Astrocyte of the spinal cord (primary cell): Measurements from ENCODE around the gene GDA.

Experiments
- DNase-seq: peaks from one replicate; pipeline ENCODE4 v3.0.0; 2011; ENCODE audit warnings: low read depth, low spot score
- H3K4me3 ChIP-seq: 2 replicates; pipeline ENCODE4 v1.5.1; 2011; ENCODE audit warnings: low read depth, mild to moderate bottlenecking, low read length, moderate library complexity
- in situ Hi-C: cut with HindIII; loops from 2 replicates; pipeline ENCODE4 v1.10.0; 2017; ENCODE audit warnings: low sequenced_read_pairs
- TF ChIP-seq, protein P1 (sequence below): IDR thresholded peaks from 2 replicates; pipeline ENCODE4 v1.5.1; 2012; ENCODE audit warnings: low read depth, mild to moderate bottlenecking, low read length, inconsistent platforms

Gene GDA

GRCh38 chr9:72200452-72200851 is 51.2 kb downstream of the GDA start:
- in situ Hi-C loops: no loop called here
- no peak for DNase-seq
- TF ChIP-seq, protein P1, sequence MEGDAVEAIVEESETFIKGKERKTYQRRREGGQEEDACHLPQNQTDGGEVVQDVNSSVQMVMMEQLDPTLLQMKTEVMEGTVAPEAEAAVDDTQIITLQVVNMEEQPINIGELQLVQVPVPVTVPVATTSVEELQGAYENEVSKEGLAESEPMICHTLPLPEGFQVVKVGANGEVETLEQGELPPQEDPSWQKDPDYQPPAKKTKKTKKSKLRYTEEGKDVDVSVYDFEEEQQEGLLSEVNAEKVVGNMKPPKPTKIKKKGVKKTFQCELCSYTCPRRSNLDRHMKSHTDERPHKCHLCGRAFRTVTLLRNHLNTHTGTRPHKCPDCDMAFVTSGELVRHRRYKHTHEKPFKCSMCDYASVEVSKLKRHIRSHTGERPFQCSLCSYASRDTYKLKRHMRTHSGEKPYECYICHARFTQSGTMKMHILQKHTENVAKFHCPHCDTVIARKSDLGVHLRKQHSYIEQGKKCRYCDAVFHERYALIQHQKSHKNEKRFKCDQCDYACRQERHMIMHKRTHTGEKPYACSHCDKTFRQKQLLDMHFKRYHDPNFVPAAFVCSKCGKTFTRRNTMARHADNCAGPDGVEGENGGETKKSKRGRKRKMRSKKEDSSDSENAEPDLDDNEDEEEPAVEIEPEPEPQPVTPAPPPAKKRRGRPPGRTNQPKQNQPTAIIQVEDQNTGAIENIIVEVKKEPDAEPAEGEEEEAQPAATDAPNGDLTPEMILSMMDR: no peak
- H3K4me3 ChIP-seq: no peak overlapping the region

DNA sequence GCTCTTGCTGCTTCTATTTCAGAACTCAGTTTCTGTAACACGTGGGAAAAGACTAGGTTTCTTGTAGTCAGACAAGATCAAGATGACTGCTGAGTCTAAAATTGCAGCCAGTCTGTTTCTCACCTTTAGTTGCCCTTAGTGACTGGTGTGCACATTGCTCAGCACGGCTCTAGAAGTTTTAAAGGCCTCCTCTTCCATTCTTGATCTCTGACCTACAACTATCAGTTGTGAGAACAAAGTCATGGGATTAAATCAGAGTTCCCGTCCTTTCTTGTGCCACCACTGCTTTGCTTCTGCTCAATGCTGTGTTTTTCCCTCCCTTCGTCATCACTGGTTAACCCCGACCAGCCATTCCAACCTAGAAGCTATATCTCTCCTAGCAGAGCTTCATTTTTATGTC is 52.8 kb downstream of the GDA start:
- in situ Hi-C loops: no loop called here
- TF ChIP-seq, protein P1: no peak
- H3K4me3 ChIP-seq: no peak overlapping the region
- no peak for DNase-seq

DNA sequence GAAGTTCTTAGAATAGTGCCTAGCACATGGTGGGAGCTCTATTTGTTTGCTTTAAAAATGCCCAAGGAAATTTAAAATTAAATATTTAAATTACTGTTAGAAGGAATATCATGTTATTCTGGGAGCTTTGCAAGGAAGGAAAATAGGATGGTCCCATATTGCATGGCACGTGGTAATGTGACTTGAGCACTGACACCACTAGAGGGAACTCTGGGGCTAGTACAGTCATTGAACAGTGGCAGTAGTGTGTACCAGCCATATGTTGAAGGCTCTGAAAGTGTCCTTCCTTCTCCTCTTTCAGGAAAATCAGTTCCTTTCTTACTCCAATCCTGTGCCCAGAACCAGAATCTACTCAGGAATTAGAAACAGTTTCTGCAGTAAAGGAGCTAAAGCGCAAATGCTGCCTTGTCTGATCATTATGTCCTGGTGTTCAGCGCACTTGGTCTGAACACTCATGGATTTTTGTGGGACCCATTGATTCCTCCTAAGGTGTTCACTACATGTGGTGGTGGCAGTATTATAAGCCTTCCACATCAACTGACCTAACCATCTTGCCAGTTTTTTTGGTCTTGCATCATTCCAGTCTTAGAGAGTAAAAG is 54.1 kb downstream of the GDA start:
- H3K4me3 ChIP-seq: no peak overlapping the region
- peak; percentile 10 for DNase-seq
- in situ Hi-C loops: no loop called here

DNA sequence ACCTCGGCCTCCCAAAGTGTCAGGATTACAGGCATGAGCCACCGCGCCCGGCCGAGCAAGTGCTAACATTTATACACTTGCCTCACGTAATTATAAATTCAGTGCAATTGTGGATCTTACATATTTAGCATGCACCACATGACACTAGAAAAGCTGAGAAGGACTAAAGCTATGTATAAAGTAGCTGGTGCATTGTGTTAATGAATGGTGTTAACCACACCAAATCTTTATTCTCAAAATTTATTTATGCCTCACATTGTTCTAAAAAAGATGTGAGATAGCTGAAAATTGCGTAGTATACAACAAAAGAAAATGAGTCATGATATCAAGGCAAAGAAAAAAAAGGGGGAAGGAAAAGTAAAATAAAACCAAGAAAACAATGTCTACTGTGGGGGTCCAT is 54.8 kb downstream of the GDA start:
- TF ChIP-seq, protein P1: no peak
- in situ Hi-C loops: no loop called here
- no peak overlapping the region for H3K4me3 ChIP-seq
- no peak for DNase-seq

More for the DNA sequence above, 54.1 kb downstream of the GDA start:
- TF ChIP-seq, protein P1: peak; percentile 66

DNA sequence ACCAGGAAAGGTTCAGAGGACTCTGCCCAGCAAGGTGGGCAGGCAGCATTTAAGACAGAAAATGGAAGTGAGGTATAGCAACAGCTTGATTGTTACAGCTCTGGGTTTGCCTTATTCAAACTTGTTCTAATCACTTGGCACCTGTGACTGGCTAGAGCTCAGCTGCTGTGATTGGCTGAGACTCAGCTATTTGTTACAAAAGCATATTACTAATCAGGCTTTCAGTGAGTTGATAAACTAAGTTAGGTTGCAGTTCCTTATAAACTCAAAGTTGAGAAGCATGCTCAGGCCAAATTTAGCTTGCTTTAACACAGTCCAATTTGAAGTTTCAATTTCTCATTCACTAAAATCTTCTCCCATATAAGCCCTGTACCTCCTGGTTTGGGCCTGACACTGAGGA is 56.3 kb downstream of the GDA start:
- TF ChIP-seq, protein P1: no peak
- DNase-seq: no peak
- in situ Hi-C loops: no loop called here
- H3K4me3 ChIP-seq: no peak overlapping the region

DNA sequence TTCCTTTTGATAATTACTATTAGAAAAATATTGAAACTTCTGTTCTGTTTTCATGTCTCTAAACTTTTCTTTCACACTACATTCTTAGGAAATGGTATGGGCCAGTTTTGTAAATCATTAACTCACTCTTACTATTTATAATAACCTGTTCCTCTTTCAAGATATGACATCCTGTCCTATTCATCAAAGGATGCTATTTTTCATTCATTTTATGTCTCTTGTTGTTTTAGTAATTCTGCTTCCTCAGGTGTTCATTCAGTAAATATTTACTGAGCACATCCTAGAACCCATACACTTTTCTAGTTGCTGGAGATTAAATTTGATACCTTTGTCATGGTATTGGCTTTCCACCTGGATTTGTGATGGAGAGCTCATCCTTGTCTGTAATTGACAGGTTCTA is 58.0 kb downstream of the GDA start:
- in situ Hi-C loops: no loop called here
- TF ChIP-seq, protein P1: no peak

More for the DNA sequence above, 58.0 kb downstream of the GDA start:
- no peak for DNase-seq
- H3K4me3 ChIP-seq: no peak overlapping the region
